GM19240 (cell line): ENCODE measurements around the gene KRT9.
"Not testable (repeated sequence)": the region's sequence is repeated elsewhere in the genome, so short reads cannot be mapped to it uniquely, and the experiment has no call there.

Source experiments
- DNase-seq: peaks from one replicate; pipeline ENCODE4 v3.0.0; 2011; ENCODE audit warnings: low spot score; ENCODE audit not compliant: insufficient read length

Gene KRT9

DNA sequence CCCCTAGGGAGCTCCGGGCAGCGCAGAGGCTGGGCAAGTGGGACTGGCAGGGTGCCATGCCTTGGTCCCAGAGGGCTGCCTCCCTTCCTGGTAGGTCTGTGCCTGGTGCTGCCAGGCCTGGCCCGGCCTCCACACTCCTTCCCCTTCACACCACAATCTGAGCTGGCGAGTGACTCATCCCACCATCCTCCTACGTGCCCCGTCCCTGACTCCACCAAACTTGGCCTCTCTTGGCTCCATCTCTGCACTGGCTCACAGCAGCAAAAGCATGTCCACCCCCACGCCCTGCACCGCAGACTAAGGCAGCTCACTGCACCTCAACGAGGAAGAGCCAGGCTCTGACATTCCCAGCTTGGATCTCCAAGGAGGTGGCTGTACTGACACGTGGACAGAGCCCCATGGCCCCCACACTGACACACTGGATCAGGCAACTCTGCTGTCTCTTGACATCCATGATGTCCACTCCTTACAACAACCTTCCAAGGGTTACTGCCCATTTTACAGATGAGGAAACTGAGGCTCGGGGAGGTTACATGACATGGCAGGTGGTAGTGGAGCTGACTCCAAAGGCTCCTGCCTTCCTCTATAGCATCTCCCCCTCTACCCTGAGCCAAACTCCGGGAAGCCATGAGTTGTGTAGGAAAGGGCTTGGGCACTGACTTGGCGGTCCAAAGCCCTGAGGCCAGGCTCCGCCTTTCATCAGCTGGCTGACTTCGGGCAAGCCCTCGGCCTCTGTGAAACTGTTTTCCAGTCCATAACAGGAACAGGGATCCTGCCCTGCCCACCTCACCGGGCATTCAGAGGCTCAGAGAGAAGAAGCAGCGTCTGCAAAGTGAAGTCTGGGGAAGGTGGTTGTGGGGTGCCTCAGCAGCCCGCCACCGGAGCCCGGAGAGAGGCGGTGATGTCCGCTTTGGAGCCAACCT lies 23.7 kb downstream of the KRT9 start:
- DNase-seq, result no peak

DNA sequence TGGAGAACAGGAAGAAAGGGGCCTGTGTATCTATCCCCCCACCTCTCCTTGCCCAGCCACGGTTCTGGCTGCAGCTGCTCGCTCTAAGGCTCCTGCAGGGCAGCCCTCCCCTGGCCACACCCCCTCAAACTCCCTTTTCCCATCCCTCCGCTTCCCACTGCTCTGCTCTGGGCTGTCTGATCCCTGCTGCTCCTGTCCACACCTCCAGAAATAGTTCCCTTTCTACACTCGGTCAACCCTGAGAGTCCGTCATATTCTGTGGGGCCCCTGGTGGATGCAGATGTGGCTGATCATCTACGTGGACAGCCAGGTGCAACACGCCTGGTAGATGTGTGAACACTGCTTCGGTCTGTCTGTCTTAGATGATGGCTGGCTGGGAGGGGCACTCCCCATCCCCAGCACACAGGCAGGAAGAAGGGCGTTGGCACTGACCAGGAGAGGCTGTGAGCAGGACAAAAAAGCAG lies 24.4 kb downstream of the KRT9 start:
- DNase-seq, result no peak

- DNase-seq, result no peak
Observed at GRCh38 chr17:41546819-41547218, 25.0 kb downstream of the KRT9 start.

DNA sequence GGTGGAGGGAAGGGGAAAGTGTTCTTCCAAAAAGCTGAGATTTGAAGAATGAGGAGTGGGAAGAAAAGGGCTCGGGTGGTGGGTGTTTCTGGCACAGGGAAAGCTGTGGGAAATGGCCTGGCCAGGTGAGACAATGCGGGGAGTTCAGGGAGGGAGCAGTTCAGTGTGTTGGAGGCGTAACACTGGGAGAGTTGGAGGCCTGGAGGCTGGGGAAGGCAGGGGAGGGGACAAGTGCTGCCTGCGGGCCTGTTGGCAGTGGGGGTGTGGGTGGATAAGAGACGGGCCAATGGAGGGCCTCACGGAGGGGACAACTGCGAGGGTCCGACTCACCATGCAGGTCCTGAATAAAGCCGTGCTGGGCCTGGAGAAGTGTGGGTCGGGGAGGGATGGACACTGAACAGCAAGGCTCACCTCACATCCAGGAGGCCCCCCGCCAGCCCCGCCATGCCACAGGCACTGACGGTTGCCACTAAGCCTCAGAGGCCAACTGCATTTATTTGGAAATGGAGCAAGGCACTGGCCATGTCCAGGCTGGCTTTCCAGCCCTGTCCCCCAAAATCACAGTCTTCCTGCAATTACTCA lies 25.9 kb downstream of the KRT9 start:
- DNase-seq, result no peak

DNA sequence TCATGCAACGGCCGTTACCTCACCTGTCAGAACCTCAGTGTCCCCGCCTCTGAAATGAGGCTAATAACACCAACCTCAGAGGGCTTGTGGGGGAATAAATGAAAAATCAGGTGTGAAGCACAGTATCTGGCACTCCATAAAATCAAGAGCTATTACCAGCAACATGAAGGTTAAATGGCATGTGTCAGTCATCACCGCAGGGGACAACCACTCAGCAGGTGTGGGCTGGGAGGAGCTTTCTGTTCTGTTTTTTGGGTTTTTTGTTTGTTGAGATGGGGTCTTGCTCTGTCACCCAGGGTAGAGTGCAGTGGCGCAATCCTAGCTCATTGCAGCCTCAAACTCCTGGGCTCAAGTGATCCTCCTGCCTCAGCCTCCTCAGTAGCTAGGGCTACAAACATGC lies 26.9 kb downstream of the KRT9 start:
- no peak for DNase-seq

GRCh38 chr17:41544491-41544892 lies 27.4 kb downstream of the KRT9 start:
- no peak for DNase-seq

DNA sequence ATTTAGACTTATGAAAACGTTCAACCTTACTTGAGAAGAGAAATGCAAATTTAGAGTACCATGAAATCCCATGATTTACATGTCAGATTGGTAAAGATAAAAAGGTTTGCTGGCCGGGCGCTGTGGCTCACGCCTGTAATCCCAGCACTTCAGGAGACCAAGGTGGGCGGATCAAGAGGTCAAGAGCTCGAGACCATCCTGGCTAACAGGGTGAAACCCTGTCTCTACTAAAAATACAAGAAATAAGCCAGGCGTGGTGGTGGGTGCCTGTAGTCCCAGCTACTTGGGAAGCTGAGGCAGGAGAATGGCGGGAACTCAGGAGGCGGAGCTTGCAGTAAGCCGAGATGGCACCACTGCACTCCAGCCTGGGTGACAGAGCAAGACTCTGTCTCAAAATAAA lies 29.1 kb downstream of the KRT9 start:
- DNase-seq, result not testable (repeated sequence)

DNA sequence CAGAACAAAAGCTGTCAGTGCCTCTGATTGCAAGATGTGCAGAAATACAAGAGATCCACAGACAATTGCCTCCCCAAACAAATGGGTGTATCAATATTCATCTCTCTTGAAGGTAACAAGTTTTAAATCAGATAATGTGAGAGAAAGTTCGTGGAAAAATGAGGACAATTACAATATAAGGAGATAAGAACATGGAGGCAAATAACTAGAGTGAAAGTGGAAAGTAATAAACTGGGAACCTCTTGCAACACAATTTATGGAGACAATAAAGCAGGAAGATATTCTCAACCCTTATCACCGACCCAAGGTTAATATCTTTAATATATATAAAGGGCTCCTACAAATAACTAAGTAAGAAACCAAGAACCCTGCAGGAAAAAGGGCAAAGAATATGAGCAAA lies 29.5 kb downstream of the KRT9 start:
- DNase-seq, result no peak

DNA sequence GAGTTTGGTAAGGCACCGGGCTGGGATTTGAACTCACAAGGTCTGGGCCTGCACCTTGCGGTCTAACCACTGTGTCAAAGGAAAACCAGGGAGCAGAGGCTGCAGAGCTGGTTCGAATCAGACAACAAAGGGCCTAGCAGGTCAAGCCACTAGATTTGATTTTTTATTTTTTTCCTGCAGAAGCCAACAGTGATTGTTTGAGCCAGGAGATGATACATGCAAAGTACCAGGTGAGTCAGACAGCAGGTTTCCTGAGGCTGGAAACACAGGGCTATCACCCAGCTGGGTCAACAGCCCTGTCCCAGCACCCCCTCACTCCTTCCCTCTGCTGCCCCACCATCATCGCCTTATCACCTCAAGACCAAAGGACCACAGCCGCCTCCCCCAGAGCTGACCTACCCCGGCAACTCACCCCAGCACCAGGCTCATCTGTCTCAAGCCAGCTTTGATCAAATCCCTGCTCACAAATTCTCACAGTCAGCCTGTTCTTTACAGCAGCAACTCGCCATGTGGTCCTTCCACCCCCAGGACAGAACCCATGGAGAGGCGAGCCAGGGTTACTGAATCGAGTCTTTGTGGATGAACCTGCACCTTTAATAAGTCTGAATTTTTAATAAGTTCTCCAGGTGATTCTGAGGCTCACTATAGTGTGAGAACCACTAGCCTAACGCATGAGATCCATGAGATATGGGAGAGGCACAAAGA lies 30.8 kb downstream of the KRT9 start:
- no peak for DNase-seq

DNA sequence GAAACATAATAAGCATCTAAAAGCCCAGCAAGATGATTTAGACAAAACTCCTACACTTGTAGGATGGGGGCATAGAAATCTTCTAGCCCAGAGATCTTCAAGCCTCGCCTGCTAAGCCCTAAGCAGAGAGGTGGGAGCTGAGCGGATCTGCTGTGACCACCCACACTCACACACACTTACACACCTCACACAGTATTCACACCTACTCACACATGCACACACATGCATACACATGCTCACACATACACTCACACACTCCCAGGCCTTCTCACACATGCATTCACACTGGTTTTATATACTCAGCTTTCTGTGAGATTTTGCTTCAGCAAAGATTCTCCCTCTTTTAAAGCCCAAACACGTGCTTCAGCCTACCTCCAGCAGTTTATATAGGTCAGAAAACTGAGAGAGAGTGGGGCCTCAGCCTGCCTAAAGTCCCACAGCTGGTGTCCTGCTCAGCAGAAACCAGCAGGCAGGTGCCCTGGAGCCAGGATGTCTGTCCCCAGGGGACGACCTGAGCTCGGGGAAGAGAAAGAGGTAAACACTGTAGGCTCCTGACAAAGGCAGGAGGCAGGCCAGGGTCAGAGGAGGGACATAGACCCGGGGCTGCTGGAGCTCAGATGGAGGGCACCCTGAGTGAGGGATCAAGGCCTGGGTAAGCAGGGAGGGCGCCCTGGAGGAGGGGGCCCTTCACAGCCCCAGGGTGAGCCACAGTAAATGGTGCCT lies 31.7 kb downstream of the KRT9 start:
- no peak for DNase-seq

- no peak for DNase-seq
Observed at GRCh38 chr17:41539071-41539492, 32.8 kb downstream of the KRT9 start.

- no peak for DNase-seq
Observed at GRCh38 chr17:41538565-41538991, 33.3 kb downstream of the KRT9 start.

DNA sequence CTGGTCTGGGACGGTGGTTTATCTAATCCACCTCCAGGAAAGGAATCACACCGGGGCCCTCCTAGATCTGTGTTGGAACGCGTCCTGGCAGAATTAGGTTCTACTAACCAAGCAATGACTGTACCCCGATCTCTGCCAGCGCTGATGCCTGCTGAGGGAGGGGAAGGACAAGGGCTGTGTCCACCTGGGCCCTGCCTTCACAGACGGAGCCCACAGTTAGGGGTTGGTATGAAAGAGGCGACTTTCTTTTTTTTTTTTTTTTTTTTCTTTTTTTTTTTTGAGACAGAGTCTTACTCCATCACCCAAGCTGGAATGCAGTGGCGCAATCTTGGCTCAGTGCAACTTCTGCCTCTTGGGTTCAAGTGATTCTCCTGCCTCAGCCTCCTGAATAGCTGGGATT lies 33.9 kb downstream of the KRT9 start:
- no peak for DNase-seq

GRCh38 chr17:41537614-41537954 lies 34.3 kb downstream of the KRT9 start:
- DNase-seq, result no peak

DNA sequence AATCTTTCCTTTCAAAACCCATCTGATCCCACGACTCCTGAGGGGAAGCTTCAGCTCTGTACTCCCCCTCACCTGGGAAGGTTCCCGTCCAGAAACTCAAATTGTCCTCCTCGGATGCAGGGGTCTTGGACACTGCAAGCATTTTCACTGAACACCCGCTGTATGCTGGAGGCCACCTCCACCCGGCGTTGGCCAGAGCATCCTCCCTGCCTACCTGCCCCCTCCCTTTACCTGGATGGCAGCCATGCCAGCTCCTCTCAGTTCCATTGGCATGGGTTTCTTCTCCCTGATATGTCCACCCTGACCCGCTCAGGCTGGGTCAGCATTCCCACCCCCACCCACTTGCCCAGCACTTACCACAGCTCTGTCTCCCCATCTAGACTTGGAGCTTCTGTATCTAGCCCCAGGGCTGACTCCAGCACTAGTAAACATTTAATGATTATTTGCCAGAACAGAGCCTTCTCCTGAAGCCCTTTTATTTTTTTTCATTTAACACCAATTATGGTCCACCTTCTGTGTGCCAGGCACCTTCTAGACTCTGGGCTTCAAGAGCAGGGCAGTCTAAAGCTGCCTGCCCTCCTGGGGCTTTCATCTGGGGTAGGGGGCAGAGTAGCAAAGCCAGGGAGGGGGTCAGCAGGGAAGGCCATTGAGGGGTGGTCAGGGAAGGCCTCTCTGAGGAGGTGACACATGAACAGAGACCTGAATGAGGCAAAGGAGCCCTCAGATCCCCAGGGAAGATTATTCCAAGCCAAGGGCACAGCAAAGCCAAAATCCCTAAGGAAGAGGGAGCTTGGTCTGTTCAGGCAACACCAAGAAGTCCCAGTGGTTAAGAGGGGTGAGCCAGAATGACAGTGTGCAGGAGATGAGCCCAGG lies 34.9 kb downstream of the KRT9 start:
- no peak for DNase-seq

DNA sequence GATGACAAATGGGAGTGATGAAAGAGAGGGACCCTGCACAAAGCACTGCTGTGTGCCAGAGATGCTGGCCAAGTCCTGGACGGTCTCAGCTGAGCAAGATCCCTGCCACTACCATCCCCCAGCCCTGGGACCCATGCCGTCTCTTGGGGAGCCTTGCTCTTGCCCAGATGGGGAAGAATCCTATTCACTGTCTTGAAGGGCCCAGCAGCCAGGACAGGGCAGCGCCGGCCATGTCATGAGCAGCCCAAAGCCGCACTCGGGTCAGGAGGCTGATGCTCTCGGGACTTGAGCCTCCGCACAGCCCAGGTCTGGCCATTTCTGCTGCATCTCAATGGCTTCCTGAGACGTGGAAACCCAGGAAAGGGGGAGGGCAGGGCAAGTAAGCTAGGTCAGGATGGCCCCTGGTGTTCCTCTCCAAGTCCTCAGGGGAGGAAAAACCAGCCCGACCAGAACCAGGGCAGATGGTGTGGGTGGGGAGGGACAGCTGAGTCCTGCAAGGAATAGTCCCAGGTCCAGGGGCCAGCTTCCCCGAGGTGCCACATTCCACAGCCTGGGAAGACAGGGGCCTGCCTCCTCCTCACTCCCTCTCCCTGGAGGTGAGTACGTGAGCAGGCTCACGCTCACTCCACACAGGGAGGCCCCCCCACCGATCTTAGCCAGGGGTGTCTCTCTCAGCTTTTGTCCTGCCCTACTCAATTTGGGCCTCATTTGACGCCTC lies 35.9 kb downstream of the KRT9 start:
- DNase-seq, result no peak

DNA sequence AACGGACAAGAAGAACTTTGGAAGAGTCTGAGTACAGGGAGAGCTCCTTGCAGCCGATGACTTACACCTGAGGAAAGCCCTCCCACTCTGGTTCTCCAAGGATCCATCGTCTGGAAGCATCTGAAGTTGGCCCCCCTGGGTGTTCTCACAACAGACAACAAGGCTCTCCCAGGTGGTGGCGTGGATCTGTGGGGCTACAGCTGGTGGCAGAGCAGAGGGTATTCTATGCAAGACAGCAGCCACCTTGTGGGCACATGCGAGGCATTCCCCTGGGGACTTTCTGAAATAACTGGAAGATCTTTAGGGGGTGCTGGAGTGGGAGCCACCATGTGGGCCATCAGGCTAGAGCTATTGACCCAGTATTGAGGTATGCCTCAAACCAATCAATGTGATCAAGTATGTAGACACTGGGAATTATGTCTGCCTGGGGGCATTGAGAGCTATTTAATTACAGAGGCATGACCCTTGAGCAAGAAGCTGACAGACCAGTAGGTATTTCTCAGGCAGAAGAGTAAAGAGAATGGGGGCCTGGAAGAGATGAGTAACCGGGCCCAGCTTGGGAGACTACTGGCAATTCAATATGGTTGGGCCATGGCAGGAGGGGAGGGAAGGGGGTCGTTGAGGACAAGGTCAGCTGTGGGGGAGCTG lies 36.8 kb downstream of the KRT9 start:
- no peak for DNase-seq

DNA sequence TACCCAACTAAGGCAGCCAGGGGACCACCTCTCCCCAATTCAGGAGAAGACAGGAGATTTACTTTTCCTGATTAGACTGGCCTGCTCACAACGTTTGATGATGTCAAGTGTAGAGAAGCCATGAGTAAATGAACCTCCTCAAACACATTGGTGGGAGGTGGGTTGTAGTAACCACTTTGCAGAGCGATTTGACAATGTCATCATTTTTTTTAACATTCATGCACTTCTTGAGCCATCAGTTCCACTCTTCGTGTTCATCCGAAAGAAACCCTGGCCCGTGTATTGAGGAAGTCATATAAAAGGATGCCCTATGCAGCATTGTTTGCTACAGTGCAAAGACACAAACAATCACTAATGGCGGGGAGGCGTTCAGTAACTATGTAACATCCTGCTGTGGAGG lies 38.2 kb downstream of the KRT9 start:
- no peak for DNase-seq

- DNase-seq, result no peak
Observed at GRCh38 chr17:41532947-41533570, 38.8 kb downstream of the KRT9 start.
